Endothelial cell of umbilical vein (primary cell): Measurements from ENCODE around the gene FHOD1. TPM values are rescaled to one million over a fixed set of nuclear protein-coding genes. Genes with fewer than 3 reads are reported as not detected.

Experiments
- BruUV-seq: library from RNA; stranded (reverse); fragments of 400-500 nt; replicated peaks from 2 replicates; lab custom pipeline; 2021; lab: Mats Ljungman, UMichigan
- CTCF ChIA-PET: fragments of 300-600, 350-600 bp; sonication (Branson Sonifier 250); formaldehyde crosslinking; loops from one replicate; lab custom pipeline; 2021; ENCODE audit warnings: antibody characterized with exemption, inconsistent platforms; lab: Charles Lee
- POLR2A ChIA-PET: fragments of 300-600, 350-600 bp; sonication (Branson Sonifier 250); formaldehyde crosslinking; loops from one replicate; lab custom pipeline; 2021; ENCODE audit warnings: antibody characterized with exemption, inconsistent platforms; lab: Charles Lee
- DNase-seq: peaks from one replicate; pipeline ENCODE4 v3.0.0-alpha.2; 2011; ENCODE audit warnings: low read depth, low spot score
- FAIRE-seq: peaks from 2 replicates; lab custom pipeline; 2011; peaks lifted over from hg19 to GRCh38; lab: Jason Lieb, UNC
- H2AFZ ChIP-seq: 2 replicates; pipeline ENCODE4 v1.6.0; 2012; ENCODE audit warnings: low read depth, low read length, control low read depth, inconsistent platforms
- H3K27ac ChIP-seq: 2 replicates; pipeline ENCODE4 v1.5.1; 2011; ENCODE audit warnings: low read depth, mild to moderate bottlenecking, control low read depth, low read length, moderate library complexity; ENCODE audit not compliant: insufficient read depth
- H3K27me3 ChIP-seq, 2 experiments: 2 replicates each; pipeline versions ENCODE4 v1.6.0 to v1.6.1; 2011; ENCODE audit warnings: low read length in 2 of 2, mixed read lengths in 1 of 2; ENCODE audit not compliant: control insufficient read depth in 2 of 2, insufficient read depth in 2 of 2
- H3K36me3 ChIP-seq, 2 experiments: 2 replicates in 1 of 2; 3 replicates in 1 of 2; pipeline ENCODE4 v1.5.1; 2011; ENCODE audit warnings: low read length in 2 of 2, mild to moderate bottlenecking in 1 of 2, moderate library complexity in 1 of 2; ENCODE audit not compliant: control insufficient read depth in 2 of 2, insufficient read depth in 2 of 2; ENCODE audit errors: extremely low read depth in 1 of 2
- H3K4me1 ChIP-seq: 3 replicates; pipeline ENCODE4 v1.5.1; 2011; ENCODE audit warnings: mild to moderate bottlenecking, low read length; ENCODE audit not compliant: control insufficient read depth, insufficient read depth; ENCODE audit errors: extremely low read depth
- H3K4me2 ChIP-seq: 2 replicates; pipeline ENCODE4 v1.6.1; 2011; ENCODE audit warnings: low read length, control low read depth, mixed read lengths; ENCODE audit not compliant: insufficient read depth
- H3K4me3 ChIP-seq, 3 experiments: fragments of 200-600 bp in 1 of 3; sonication (generic), shearing (Covaris generic) in 1 of 3; replicated peaks in 1 of 3; 2 replicates each; pipeline ENCODE4 v1.5.1; 2011 to 2016; ENCODE audit warnings: control low read depth in 3 of 3, low read length in 3 of 3, mild to moderate bottlenecking in 2 of 3, inconsistent platforms in 1 of 3, low read depth in 1 of 3, moderate library complexity in 1 of 3; ENCODE audit not compliant: insufficient read depth in 1 of 3
- H3K79me2 ChIP-seq: 2 replicates; pipeline ENCODE4 v1.6.0; 2012; ENCODE audit warnings: low read length, inconsistent platforms; ENCODE audit not compliant: control insufficient read depth, insufficient read depth
- H3K9ac ChIP-seq: replicated peaks from 2 replicates; pipeline ENCODE3; 2011; ENCODE audit warnings: low read length, control low read depth; ENCODE audit not compliant: insufficient read depth; ENCODE audit errors: extremely low read depth
- H3K9me1 ChIP-seq: replicated peaks from 3 replicates; pipeline ENCODE4 v1.6.0; 2011; ENCODE audit warnings: mild to moderate bottlenecking, low read length; ENCODE audit not compliant: control insufficient read depth, insufficient read depth; ENCODE audit errors: extremely low read depth
- H3K9me3 ChIP-seq: replicated peaks from 2 replicates; pipeline ENCODE4 v1.5.1; 2012; ENCODE audit warnings: low read length, inconsistent platforms; ENCODE audit not compliant: control insufficient read depth, insufficient read depth
- H4K20me1 ChIP-seq: replicated peaks from 2 replicates; pipeline ENCODE3; 2011; ENCODE audit warnings: mild to moderate bottlenecking, low read length; ENCODE audit not compliant: control insufficient read depth, insufficient read depth; ENCODE audit errors: extremely low read depth
- CTCF ChIP-seq, 2 donors: IDR thresholded peaks; 1 replicate in 1 of 2; 2 replicates in 1 of 2; pipeline ENCODE4 v1.5.1; 2011; ENCODE audit warnings: low read length in 2 of 2, mild to moderate bottlenecking in 2 of 2, moderate library complexity in 2 of 2, control low read depth in 1 of 2, inconsistent platforms in 1 of 2, low read depth in 1 of 2; ENCODE audit not compliant: insufficient read depth in 1 of 2; ENCODE audit errors: extremely low read depth in 1 of 2
- EZH2 ChIP-seq: IDR thresholded peaks from 2 replicates; pipeline ENCODE4 v1.6.1; 2012; ENCODE audit warnings: borderline replicate concordance, low read depth, mild to moderate bottlenecking, moderate library complexity, low read length, inconsistent platforms; ENCODE audit not compliant: severe bottlenecking
- FOS ChIP-seq: IDR thresholded peaks from 2 replicates; pipeline ENCODE4 v1.6.1; 2011; ENCODE audit warnings: mild to moderate bottlenecking, low read length, moderate library complexity, borderline replicate concordance; ENCODE audit not compliant: insufficient read depth
- GATA2 ChIP-seq: IDR thresholded peaks from 2 replicates; pipeline ENCODE4 v1.7.0; 2011; ENCODE audit warnings: low read depth, mild to moderate bottlenecking, moderate library complexity, mixed read lengths, low read length; ENCODE audit not compliant: insufficient read length, insufficient read depth
- JUN ChIP-seq: IDR thresholded peaks from 2 replicates; pipeline ENCODE4 v1.6.1; 2011; ENCODE audit warnings: borderline replicate concordance, low read depth; ENCODE audit not compliant: insufficient read length, insufficient read depth
- MAX ChIP-seq: IDR thresholded peaks from 2 replicates; pipeline ENCODE4 v1.6.1; 2011; ENCODE audit not compliant: insufficient read depth, insufficient read length
- MYC ChIP-seq: IDR thresholded peaks from one replicate; pipeline ENCODE4 v1.6.1; 2011; ENCODE audit warnings: mild to moderate bottlenecking, low read depth, low read length
- POLR2A ChIP-seq: IDR thresholded peaks from 2 replicates; pipeline ENCODE4 v1.6.1; 2012; ENCODE audit warnings: low read depth, mild to moderate bottlenecking, control low read depth, low read length
- POLR2AphosphoS5 ChIP-seq: IDR thresholded peaks from 2 replicates; pipeline ENCODE4 v1.6.1; 2012; ENCODE audit warnings: low read depth, mild to moderate bottlenecking, control low read depth, low read length, moderate library complexity; ENCODE audit not compliant: insufficient read depth
- dilution Hi-C: fragments of 300-500 bp; cut with MboI; formaldehyde crosslinking; loops from one replicate; pipeline ENCODE4 v1.15.0; 2019; ENCODE audit warnings: low sequenced_read_pairs; ENCODE audit not compliant: extremely low pct_ligation_motif_present
- intact Hi-C: fragments of 100-400 bp; cut with micrococcal nuclease; formaldehyde crosslinking; loops from one replicate; pipeline ENCODE4 v1.10.0; 2022
- polyA plus RNA-seq, 4 experiments: library from polyadenylated mRNA; depleted of rRNA in 3 of 4; stranded (reverse) in 3 of 4; unstranded in 1 of 4; fragments of >200 nt; gene quantifications; 2 replicates each; pipeline versions ENCODE4 v1.2.1 to v1.2.3, GENCODE V29; 2011 to 2012; ENCODE audit warnings: missing spikeins in 1 of 4
- total RNA-seq: library from RNA; stranded (reverse); gene quantifications from 2 replicates; pipeline ENCODE4 v1.2.3, GENCODE V29; 2021

Gene FHOD1
- total and polyA plus RNA-seq, 2 donors (not counting 3 experiments of a cell fraction or from before 2014, with no cell fraction given): 63.6 to 124 TPM

DNA sequence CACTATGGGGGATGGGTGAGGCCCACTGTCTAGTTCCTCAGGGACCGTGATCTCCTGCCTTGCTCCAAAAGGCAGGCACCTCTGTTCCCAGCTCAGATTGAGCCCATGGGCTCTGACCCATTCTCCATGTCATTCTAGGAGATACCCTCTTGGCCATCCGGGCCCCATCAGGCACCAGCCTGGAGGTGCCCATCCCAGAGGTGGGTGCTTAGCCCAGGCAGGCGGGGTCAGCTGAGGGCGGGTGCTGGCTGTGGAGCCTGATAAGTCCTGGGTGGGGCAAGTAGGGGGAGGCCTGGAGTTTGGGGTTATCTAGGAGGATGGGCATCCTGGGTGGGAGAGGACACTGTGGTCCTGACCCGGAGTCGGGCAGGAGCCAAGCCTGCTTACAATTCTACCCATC is 53.0 kb downstream of the FHOD1 start:
- BruUV-seq: no TSS peak
- Histone ChIP-seq H3K27ac (peak overlapping the region; percentile 8), H2AFZ (no peak overlapping the region), H3K4me1 (peaks cover 38% of the 10 kb centered on the region), H3K4me3 (no peak overlapping the region), H3K27me3 (no peaks in the 10 kb centered on the region), H4K20me1 (no peaks in the 10 kb centered on the region), H3K79me2 (peaks cover 46% of the 10 kb centered on the region), H3K9ac (no peak overlapping the region), H3K9me3 (no peaks in the 10 kb centered on the region), H3K36me3 (peaks cover 19 to 38% of the 10 kb centered on the region in 2 experiments), H3K4me2 (peak overlapping the region; percentile 69), H3K9me1 (no peaks in the 10 kb centered on the region)
- intact Hi-C loops (loop anchor here (5.0 to 10.0 kb wide), 2 partner anchors 33 to 201 kb away; partner anchors contain the start of genes TMEM208 and TPPP3), dilution Hi-C loops (no loop called here)
- TF ChIP-seq POLR2AphosphoS5 (no peak), JUN (no peak), MYC (no peak), MAX (no peak), GATA2 (no peak), FOS (no peak), CTCF (IDR thresholded peaks at IDR 0.05; ENCODE audit: extremely low read depth in 1 of 2, insufficient read depth in 1 of 2, low read depth in 1 of 2, low read length in 2 of 2) (no peak), EZH2 (no peak), POLR2A (no peak)
- no peak for FAIRE-seq
- ChIA-PET CTCF (interaction anchor here (1.1 to 1.3 kb wide), 2 partner anchors 9 to 10 kb away, joined by 3 read pairs; no protein-coding TSS in a partner anchor), POLR2A (no interaction called here)
- no peak for DNase-seq
